HG03457 (cell line): ENCODE results near the gene KIF21B.
"Not testable (repeated sequence)": the region's sequence is repeated elsewhere in the genome, so short reads cannot be mapped to it uniquely, and the experiment has no call there.

ENCODE experiments used
- ATAC-seq: cut with Tn5 transposase; IDR thresholded peaks from one replicate; pipeline ENCODE4 v1.9.1; 2021; ENCODE audit warnings: moderate number of reproducible peaks; ENCODE audit not compliant: unreplicated experiment

KIF21B gene

GRCh38 chr1:200949626-200950025 is 73.9 kb downstream of the KIF21B start:
- ATAC-seq = no peak

GRCh38 chr1:200947059-200947566 is 76.4 kb downstream of the KIF21B start:
- no peak for ATAC-seq

GRCh38 chr1:200945111-200945510 is 78.4 kb downstream of the KIF21B start:
- ATAC-seq = no peak

DNA sequence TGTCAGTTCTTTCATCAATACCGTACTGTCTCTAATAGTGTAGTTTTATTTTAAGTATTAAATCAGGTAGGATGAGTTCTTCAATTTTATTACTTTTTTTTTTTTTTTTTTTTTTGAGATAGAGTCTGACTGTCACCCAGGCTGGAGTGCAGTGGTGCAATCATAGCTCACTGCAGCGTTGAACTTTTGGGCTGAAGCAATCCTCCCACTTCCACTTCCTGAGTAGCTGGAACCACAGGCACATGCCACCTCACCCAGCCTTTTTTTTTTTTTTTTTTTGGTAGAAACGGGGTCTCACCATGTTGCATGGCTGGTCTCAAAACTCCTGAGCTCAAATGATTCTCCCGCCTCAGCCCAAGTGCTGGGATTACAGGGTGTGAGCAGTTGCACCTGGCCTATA is 84.6 kb downstream of the KIF21B start:
- no peak for ATAC-seq

DNA sequence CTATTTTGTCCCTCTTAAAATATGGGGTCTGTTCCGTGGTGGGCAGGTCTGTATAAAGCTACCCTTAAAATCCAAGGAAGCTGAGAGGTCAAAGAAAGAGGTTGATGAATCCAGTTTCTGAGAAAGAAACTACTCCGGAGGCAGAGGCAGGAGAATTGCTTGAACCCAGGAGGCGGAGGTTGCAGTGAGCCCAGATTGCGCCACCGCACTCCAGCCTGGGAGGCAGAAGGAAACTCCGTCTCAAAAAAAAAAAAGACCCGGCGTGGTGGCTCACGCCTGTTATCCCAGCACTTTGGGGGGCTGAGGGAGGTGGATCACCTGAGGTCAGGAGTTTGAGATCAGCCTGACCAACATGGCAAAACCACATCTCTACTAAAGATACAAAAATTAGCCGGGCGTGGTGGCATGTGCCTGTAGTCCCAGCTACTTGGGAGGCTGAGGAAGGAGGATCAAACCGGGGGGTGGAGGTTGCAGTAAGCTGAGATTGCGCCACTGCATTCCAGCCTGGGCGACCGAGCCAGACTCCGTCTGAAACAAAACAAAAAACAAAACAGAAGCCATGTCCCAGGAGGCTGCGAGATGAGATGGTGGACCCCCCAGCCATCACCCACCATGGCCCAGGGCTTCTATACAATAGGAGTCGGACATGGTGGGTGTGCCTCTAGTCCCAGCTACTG is 88.1 kb downstream of the KIF21B start:
- ATAC-seq = not testable (repeated sequence)

DNA sequence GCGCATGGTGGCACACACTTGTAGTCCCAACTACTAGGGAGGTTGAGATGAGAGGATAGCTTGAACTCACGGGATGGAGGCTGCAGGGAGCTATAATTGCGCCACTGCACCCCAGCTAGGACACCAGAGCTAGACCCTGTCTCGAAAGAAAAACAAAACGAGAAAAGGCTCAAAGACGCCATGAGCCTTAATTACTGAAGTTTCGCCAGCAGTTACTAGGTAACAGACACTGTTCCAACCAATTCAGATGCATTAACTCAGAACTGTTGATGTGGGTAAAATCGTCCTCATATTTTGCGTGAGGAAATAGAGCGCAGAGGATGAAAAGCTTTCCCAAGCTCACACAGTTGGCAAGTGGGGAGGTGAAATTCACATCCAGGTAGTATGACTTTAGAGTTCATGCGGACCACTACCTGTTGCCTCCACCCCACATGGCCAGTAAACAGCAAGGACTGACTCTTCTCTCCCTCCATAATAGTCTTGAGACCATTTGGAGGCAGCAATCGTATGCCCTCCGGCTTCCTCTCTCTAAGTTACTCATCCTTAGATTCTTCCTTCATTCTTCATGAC is 88.8 kb downstream of the KIF21B start:
- no peak for ATAC-seq

- ATAC-seq = no peak
Measured at GRCh38 chr1:200931776-200932175, 91.7 kb downstream of the KIF21B start.

- not testable (repeated sequence) for ATAC-seq
Measured at GRCh38 chr1:200930285-200930684, 93.2 kb downstream of the KIF21B start.

DNA sequence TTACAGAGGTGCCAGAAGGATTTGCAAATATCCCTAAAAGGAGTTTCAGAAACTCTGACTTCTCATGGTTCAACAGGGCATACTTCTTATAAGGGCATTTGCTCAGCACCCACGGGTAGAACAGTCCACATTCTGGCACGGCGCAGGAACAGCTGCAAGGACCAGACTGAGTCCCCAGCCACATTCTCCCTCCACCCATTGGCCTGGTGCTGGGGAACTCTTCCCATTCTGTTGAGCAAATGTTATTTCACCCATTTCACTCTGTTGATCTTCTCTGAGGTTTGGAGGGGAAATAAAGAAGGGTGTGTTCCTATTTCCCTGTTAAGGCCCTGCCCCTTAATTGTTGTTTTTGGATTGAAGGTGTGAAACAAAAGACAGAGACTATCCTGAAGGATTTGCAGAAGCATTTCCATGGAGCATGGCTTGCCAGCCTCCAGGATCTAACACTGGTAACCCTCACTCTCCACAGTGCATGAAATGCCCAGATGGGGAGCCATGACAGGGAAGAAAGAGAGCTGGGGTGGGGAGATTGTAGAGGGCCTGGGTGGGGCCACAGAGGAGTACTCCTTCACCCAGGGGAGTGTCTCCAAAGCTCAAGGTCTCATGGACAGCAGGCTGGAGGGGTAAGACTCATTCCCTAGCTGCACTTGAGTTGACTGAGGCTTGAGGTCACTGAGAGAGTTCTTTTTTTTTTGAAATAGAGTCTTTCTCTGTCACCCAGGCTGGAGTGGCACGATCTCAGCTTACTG is 93.8 kb downstream of the KIF21B start:
- ATAC-seq = no peak

GRCh38 chr1:200925831-200926230 is 97.7 kb downstream of the KIF21B start:
- ATAC-seq = no peak

GRCh38 chr1:200923601-200924000 is 99.9 kb downstream of the KIF21B start:
- ATAC-seq = no peak

DNA sequence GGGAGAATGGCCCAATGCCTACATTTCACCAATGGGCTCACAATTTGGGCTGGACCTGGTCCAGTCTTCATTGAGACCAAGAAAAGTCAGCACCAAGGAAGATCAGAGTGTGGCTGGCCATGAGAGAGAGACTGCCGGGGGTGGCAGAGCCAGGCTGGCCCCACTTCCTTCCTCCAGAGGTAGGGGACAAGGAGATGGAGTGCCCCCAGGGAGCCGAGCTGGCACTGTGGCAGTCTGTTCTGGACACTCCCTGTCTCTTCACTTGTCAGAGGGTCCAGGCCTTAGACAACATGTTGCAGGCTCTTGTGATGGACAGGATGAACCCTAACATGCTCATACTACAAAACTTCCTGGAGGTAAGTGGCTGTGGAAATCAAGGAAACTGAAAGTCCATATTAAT is 101.1 kb downstream of the KIF21B start:
- no peak for ATAC-seq

DNA sequence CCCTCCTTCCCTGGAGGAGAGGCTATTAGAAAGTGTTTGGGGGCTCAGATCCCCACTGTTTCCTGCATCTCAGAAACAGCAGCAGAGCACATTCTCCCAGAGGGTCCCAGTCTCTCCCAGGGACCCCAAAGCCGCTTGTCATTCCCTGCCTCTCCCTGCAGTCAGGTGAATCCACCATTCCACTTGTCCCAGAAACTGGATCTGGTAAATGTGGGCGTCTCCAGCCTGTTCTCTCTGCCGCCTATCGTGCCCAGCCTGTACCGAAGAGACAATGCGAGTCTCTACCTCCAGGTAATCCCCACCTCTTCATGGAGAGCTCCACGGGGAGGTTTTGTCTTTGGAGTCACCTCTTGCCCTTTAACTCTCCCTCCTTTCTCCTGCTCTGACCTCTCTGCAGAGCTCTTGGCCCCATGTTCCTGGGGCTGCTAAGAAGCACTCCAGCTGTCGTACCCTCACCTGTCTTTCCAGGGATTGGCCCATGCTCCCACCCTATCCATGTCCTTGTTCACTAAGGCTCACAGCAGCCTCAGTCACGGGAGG is 101.9 kb downstream of the KIF21B start:
- no peak for ATAC-seq
